Measurements from ENCODE around the gene CAP2. TPM values are rescaled to one million over a fixed set of nuclear protein-coding genes. Genes with fewer than 3 reads are reported as not detected.

The CAP2 gene
- total and polyA plus RNA-seq, 11 donors, result 61.3 to 187 (median 126) TPM

DNA sequence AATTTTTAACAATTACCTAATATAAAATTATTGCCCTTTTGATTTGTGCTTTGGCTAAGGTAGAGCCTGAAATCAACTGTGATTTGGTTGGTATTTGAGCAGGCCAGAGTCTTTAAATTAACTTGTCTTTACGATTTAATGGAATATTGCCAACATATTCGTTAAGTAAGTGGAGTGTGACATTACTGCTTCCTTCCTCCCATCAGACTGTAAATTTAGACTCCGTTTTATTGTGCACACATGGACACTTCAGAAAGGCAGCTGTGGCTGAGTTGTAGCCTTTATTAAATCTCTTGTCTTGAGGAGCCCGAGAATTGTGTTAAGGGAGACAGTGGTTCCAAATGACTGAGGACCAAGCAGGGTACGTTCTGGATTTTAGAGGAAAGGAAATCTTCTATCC, 57.4 kb downstream of the CAP2 start:
- H3K4me1 ChIP-seq, result peaks cover 0 to 17% (median 0%) of the 10 kb centered on the region in 12 donors
- 15 to 23% (median 19%) methylated on average over 5 of the region's 5 CpGs for WGBS, 4 donors
- TF ChIP-seq POLR2A (IDR thresholded peaks at IDR 0.05), result no peak
- TF ChIP-seq, protein P1, sequence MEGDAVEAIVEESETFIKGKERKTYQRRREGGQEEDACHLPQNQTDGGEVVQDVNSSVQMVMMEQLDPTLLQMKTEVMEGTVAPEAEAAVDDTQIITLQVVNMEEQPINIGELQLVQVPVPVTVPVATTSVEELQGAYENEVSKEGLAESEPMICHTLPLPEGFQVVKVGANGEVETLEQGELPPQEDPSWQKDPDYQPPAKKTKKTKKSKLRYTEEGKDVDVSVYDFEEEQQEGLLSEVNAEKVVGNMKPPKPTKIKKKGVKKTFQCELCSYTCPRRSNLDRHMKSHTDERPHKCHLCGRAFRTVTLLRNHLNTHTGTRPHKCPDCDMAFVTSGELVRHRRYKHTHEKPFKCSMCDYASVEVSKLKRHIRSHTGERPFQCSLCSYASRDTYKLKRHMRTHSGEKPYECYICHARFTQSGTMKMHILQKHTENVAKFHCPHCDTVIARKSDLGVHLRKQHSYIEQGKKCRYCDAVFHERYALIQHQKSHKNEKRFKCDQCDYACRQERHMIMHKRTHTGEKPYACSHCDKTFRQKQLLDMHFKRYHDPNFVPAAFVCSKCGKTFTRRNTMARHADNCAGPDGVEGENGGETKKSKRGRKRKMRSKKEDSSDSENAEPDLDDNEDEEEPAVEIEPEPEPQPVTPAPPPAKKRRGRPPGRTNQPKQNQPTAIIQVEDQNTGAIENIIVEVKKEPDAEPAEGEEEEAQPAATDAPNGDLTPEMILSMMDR (IDR thresholded peaks at IDR 0.05), result no peak
- intact Hi-C loops (cut with DNase I), result no loop called here
- H3K27me3 ChIP-seq, result no peaks in the 10 kb centered on the region
- ATAC-seq (no peak), DNase-seq (no peak)
- H3K36me3 ChIP-seq, result no peaks in the 10 kb centered on the region
- H3K27ac ChIP-seq, result no peak overlapping the region
- H3K4me3 ChIP-seq, result no peak overlapping the region
- H3K9me3 ChIP-seq, result no peaks in the 10 kb centered on the region

DNA sequence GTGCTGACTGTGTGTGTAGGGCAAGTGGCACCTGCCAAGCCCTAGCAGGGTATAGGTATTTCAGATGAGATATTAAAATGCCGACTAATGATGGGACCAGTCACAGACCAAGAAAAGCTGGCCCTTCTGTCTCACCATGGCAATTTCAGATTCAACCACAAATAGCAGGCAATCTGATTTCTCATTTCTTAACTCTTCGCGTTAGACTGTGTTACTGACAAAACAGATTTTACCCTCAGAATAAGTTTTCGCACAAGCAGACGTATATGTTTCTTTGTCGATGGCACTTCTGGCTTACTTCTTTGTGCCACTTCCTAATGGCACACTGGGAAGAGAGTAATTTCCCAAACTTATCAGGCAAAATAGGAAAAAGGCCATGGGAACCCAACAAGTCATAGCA, 58.7 kb downstream of the CAP2 start:
- ATAC-seq (no peak), DNase-seq (no peak)
- TF ChIP-seq POLR2A (IDR thresholded peaks at IDR 0.05), result no peak
- TF ChIP-seq, protein P1 (IDR thresholded peaks at IDR 0.05), result no peak
- intact Hi-C loops (cut with DNase I), result no loop called here
- WGBS, 4 donors, result 92 to 98% (median 94%) methylated on average over 6 of the region's 6 CpGs
- no peaks in the 10 kb centered on the region for H3K36me3 ChIP-seq
- H3K4me1 ChIP-seq, result peaks cover 0 to 17% (median 0%) of the 10 kb centered on the region in 12 donors
- no peaks in the 10 kb centered on the region for H3K27me3 ChIP-seq
- no peak overlapping the region for H3K4me3 ChIP-seq
- no peak overlapping the region for H3K27ac ChIP-seq
- H3K9me3 ChIP-seq, result no peaks in the 10 kb centered on the region

DNA sequence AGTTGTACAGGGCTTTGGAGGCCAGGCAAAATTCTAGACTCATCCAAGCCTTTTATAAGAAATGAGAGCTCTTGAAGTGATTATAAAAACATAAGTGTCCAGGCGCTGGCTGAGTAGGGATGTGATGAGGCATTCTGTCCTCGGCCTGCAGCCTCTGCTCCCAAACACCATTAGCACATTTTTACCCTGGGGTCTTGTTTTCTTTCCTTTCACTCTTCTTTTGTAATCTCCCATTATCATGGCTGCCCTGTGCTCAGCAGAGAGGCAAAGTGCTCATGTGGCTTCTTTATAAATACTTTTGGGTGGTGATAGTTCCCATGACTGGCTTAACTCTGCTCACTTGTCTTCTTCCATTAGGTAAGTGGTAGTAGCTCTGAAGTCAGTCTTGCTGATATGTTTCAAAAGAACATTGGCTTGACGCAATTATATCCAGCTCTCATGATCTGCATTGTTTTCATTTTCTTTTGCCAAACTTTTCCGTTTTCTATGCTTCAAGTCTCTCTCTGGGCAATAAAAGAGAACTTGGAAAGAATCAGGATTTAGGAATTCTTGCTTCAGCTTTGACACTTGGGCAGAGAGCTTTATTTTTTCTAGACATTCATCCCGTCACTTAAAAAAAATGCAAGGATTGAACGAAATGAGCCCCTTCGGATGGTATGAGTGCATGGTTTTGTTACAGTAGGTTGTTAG, 61.1 kb downstream of the CAP2 start:
- intact Hi-C loops (cut with DNase I), result no loop called here

DNA sequence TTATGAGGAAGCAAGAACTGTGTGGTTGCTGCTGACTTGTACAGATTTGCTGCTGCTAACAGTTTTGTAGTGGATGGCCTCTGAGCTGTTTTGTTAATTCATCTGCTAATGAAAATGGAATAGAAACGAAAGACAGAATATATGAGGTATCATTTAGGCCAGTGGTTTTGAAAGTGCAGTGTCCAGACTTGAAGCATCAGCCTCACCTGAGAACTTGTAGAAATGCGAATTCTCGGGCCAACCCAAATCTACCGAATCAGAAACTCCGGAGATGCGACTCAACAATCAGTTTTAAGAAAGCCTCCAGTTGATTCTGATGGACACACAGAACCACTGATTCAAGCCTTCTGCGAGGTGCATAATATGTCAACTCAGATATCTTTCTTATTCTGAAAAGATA, 62.5 kb downstream of the CAP2 start:
- H3K4me1 ChIP-seq, result peaks cover 0 to 17% (median 2%) of the 10 kb centered on the region in 12 donors
- no peak for DNase-seq
- TF ChIP-seq, protein P1 (IDR thresholded peaks at IDR 0.05), result no peak

More for the DNA sequence above, 61.1 kb downstream of the CAP2 start:
- no peaks in the 10 kb centered on the region for H3K27me3 ChIP-seq
- H3K4me1 ChIP-seq, result peaks cover 0 to 20% (median 2%) of the 10 kb centered on the region in 12 donors
- peak; percentile 59 to 84 (median 80) for ATAC-seq
- H3K4me3 ChIP-seq, result no peak overlapping the region
- no peaks in the 10 kb centered on the region for H3K36me3 ChIP-seq
- no peaks in the 10 kb centered on the region for H3K9me3 ChIP-seq
- H3K27ac ChIP-seq, result peak overlapping the region in 3 of 12 donors; percentile 29 to 50 (median 37)
- WGBS, 4 donors, result 61 to 73% (median 72%) methylated on average over 7 of the region's 7 CpGs
- TF ChIP-seq, protein P1 (IDR thresholded peaks at IDR 0.05), result no peak
- no peak for TF ChIP-seq POLR2A (IDR thresholded peaks at IDR 0.05)
- DNase-seq, result no peak

More for the DNA sequence above, 62.5 kb downstream of the CAP2 start:
- H3K9me3 ChIP-seq, result no peaks in the 10 kb centered on the region
- intact Hi-C loops (cut with DNase I), result no loop called here
- H3K36me3 ChIP-seq, result no peaks in the 10 kb centered on the region
- H3K4me3 ChIP-seq, result no peak overlapping the region
- no peak for ATAC-seq
- no peaks in the 10 kb centered on the region for H3K27me3 ChIP-seq
- 91 to 97% (median 93%) methylated on average over 7 of the region's 7 CpGs for WGBS, 4 donors
- no peak overlapping the region for H3K27ac ChIP-seq
